Measurements from ENCODE around the gene AKR1E2. TPM values are rescaled to one million over a fixed set of nuclear protein-coding genes. Genes with fewer than 3 reads are reported as not detected.

AKR1E2 gene
- total RNA-seq, 8 experiments from 2014 or later, result 3.0 to 19.0 (median 5.1) TPM

DNA sequence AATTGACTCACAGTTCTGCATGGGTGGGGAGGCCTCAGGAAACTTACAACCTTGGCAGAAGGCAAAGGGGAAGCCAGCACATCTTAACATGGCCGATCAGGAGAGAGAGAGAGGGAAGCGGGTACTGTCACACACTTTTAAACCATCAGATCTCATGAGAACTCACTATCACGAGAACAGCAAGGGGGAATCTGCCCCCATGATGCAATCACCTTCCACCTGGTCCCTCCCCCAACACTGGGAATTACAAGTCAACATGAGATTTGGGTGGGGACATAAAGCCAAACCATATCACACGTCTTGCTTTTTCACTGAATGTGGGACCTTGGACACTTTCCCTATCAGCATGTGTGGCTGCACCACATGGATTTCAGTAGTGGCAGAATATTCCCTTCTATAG is 9.0 kb upstream of the AKR1E2 start:
- Histone ChIP-seq H3K4me3 (no peak overlapping the region), H3K4me1 (replicated peaks in 1 of 2) (peaks cover 0 to 4% of the 10 kb centered on the region in 2 donors), H3K27ac (no peak overlapping the region)
- no peak for ATAC-seq (replicated peaks in 6 of 8)
- in situ Hi-C loops (cut with MboI; ENCODE audit: low pct_unique_long_range_greater_than_20kb in 2 of 9, low sequenced_read_pairs in 9 of 9, unreplicated experiment in 9 of 9), result loop anchor here in 1 of 9 experiments (10.0 to 25.0 kb wide), 2 partner anchors 570 to 618 kb away; no protein-coding TSS in a partner anchor
- 71 to 100% (median 100%) methylated on average over 1 to 4 of the region's 4 CpGs; no CpG with 5 or more reads in 5 of the 10 experiments for WGBS, 10 experiments

DNA sequence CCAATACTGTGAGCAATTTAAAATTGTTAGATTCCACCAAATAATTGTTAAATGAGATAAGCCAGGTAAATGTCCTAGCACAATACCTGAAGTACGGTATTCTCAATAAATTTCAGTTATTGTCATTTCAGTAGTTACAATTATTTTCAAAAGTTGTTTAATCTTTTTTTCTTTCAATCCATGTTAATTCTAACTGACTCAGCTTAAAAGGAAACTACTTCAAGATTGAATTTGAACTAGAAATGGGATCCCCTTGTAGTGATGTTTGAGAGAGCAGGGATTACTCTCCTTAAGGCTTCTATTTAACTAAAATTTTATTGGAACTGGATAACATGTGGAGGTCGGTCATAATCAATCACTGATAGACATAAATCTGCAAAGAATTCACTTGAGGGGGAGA is 6.9 kb upstream of the AKR1E2 start:
- no peaks in the 10 kb centered on the region for H3K4me1 ChIP-seq (replicated peaks in 1 of 2)
- no peak overlapping the region for H3K27ac ChIP-seq
- in situ Hi-C loops (cut with MboI; ENCODE audit: low pct_unique_long_range_greater_than_20kb in 2 of 9, low sequenced_read_pairs in 9 of 9, unreplicated experiment in 9 of 9), result loop anchor here in 1 of 9 experiments (10.0 to 25.0 kb wide), 2 partner anchors 568 to 616 kb away; no protein-coding TSS in a partner anchor
- H3K4me3 ChIP-seq, result no peak overlapping the region
- no peak for ATAC-seq (replicated peaks in 6 of 8)
- WGBS, 10 experiments, result 15 to 100% (median 81%) methylated on average over 1 to 2 of the region's 2 CpGs; no CpG with 5 or more reads in 2 of the 10 experiments

DNA sequence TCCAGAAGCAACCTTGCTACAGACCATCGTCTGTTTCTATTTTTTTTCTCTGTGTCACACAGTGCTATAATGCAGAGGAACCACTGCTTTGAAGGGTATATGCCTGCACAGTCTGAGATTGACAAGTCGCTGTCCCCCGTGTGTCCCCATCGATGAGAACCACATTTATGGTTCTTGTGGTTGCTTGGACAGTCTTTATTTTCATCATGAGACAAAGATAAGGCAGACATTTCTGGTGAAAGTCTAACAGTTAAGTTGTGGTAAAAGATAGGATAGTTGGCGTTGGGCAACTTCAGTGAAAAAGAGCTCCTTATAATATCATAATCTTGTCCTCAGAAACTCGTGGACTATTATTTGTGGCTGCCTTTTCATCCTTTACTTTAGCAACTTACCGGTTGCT is 6.3 kb upstream of the AKR1E2 start:
- Histone ChIP-seq H3K4me3 (no peak overlapping the region), H3K4me1 (replicated peaks in 1 of 2) (no peaks in the 10 kb centered on the region), H3K27ac (no peak overlapping the region)
- no peak for ATAC-seq (replicated peaks in 6 of 8)
- 40 to 90% (median 78%) methylated on average over 1 to 7 of the region's 7 CpGs; no CpG with 5 or more reads in 1 of the 10 experiments for WGBS, 10 experiments
- in situ Hi-C loops (cut with MboI; ENCODE audit: low pct_unique_long_range_greater_than_20kb in 2 of 9, low sequenced_read_pairs in 9 of 9, unreplicated experiment in 9 of 9), result loop anchor here in 1 of 9 experiments (10.0 to 25.0 kb wide), 2 partner anchors 568 to 615 kb away; no protein-coding TSS in a partner anchor

GRCh38 chr10:4820804-4821401 is 5.1 kb upstream of the AKR1E2 start:
- Histone ChIP-seq H3K4me1 (replicated peaks in 1 of 2) (no peaks in the 10 kb centered on the region), H3K27ac (no peak overlapping the region), H3K4me3 (no peak overlapping the region)
- in situ Hi-C loops (cut with MboI; ENCODE audit: low pct_unique_long_range_greater_than_20kb in 2 of 9, low sequenced_read_pairs in 9 of 9, unreplicated experiment in 9 of 9), result loop anchor here in 1 of 9 experiments (25.0 kb wide), 1 partner anchor 566 kb away; no protein-coding TSS in a partner anchor
- peak in 3 of 8 experiments; percentile 31 to 72 (median 37) for ATAC-seq (replicated peaks in 6 of 8)
- 58 to 96% (median 69%) methylated on average over 2 to 8 of the region's 8 CpGs; no CpG with 5 or more reads in 1 of the 10 experiments for WGBS, 10 experiments

- in situ Hi-C loops (cut with MboI; ENCODE audit: low pct_unique_long_range_greater_than_20kb in 2 of 9, low sequenced_read_pairs in 9 of 9, unreplicated experiment in 9 of 9), result loop anchor here in 1 of 9 experiments (25.0 kb wide), 1 partner anchor 565 kb away; no protein-coding TSS in a partner anchor
- ATAC-seq (replicated peaks in 6 of 8), result no peak
- WGBS, 10 experiments, result 31 to 91% (median 74%) methylated on average over 3 to 5 of the region's 5 CpGs; no CpG with 5 or more reads in 1 of the 10 experiments
- Histone ChIP-seq H3K27ac (no peak overlapping the region), H3K4me3 (no peak overlapping the region), H3K4me1 (replicated peaks in 1 of 2) (no peaks in the 10 kb centered on the region)
Observed at GRCh38 chr10:4822208-4822607, 3.8 kb upstream of the AKR1E2 start.

- in situ Hi-C loops (cut with MboI; ENCODE audit: low pct_unique_long_range_greater_than_20kb in 2 of 9, low sequenced_read_pairs in 9 of 9, unreplicated experiment in 9 of 9), result loop anchor here in 4 of 9 experiments (25.0 kb wide), 6 partner anchors 462 to 812 kb away; no protein-coding TSS in a partner anchor
- ATAC-seq (replicated peaks in 6 of 8), result no peak
- no peaks in the 10 kb centered on the region for H3K4me1 ChIP-seq (replicated peaks in 1 of 2)
- no peak overlapping the region for H3K4me3 ChIP-seq
- WGBS, 10 experiments, result 83 to 100% (median 95%) methylated on average over 1 to 3 of the region's 5 CpGs; no CpG with 5 or more reads in 2 of the 10 experiments
- no peak overlapping the region for H3K27ac ChIP-seq
Observed at GRCh38 chr10:4824791-4825310, 1.2 kb upstream of the AKR1E2 start.

DNA sequence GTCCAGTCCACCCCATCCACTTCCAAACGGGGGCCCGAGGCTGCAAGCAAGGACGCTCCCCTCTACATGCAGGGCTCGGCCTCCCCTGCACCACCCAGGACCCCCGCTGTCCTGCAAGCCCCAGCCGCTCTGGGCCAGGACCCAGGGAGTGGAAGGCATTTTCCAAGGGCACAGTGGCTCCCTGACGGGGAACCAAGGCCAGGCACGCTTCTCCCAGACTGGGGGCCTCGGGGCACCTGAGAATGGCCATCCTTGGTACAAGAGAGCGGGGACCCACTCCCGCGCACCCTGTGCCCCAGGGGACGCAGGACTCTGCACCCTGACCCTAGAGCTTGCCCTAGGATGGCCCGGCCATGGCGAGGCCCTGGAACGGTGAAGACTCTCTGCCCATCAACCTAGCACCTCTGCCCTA is 545 bp upstream of the AKR1E2 start:
- H3K27ac ChIP-seq, result peak overlapping the region in 1 of 2 donors; percentile 69
- 100% methylated on average over 2 of the region's 16 CpGs; no CpG with 5 or more reads in 9 of the 10 experiments for WGBS, 10 experiments
- peak overlapping the region in 2 of 5 donors; percentile 31 to 46 for H3K4me3 ChIP-seq
- ATAC-seq (replicated peaks in 6 of 8), result no peak
- in situ Hi-C loops (cut with MboI; ENCODE audit: low pct_unique_long_range_greater_than_20kb in 2 of 9, low sequenced_read_pairs in 9 of 9, unreplicated experiment in 9 of 9), result loop anchor here in 4 of 9 experiments (25.0 kb wide), 6 partner anchors 462 to 812 kb away; no protein-coding TSS in a partner anchor
- no peaks in the 10 kb centered on the region for H3K4me1 ChIP-seq (replicated peaks in 1 of 2)

- in situ Hi-C loops (cut with MboI; ENCODE audit: low pct_unique_long_range_greater_than_20kb in 2 of 9, low sequenced_read_pairs in 9 of 9, unreplicated experiment in 9 of 9), result loop anchor here in 4 of 9 experiments (25.0 kb wide), 6 partner anchors 460 to 810 kb away; no protein-coding TSS in a partner anchor
- H3K4me1 ChIP-seq (replicated peaks in 1 of 2), result no peaks in the 10 kb centered on the region
- WGBS, 10 experiments, result 20 to 100% (median 46%) methylated on average over 1 to 10 of the region's 13 CpGs
- ATAC-seq (replicated peaks in 6 of 8), result peak in 4 of 8 experiments; percentile 4 to 22 (median 16)
- H3K4me3 ChIP-seq, result peak overlapping the region; percentile 31 to 53 (median 45)
- H3K27ac ChIP-seq, result no peak overlapping the region
Observed at GRCh38 chr10:4826792-4827324, 851 bp downstream of the AKR1E2 start.

DNA sequence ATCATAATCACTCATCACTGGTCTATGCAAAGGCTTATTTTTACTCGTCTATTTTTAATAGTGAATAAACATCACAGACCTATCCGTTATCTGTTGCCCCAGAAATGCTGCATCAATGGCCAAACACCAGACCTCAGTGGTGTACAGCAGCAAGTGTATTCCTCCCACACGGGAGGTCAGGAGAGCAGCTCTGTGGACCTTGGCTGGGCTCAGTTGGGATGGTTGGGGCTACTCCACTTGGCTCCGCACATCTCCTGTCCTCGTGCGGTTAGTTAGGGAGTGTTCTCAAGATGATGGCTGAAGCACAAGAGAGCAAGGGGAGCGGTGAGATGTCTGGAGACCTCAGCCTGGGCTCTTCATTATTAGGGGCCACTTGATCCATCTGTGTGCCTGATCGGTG is 2.0 kb downstream of the AKR1E2 start:
- in situ Hi-C loops (cut with MboI; ENCODE audit: low pct_unique_long_range_greater_than_20kb in 2 of 9, low sequenced_read_pairs in 9 of 9, unreplicated experiment in 9 of 9), result loop anchor here in 4 of 9 experiments (25.0 kb wide), 6 partner anchors 459 to 809 kb away; no protein-coding TSS in a partner anchor
- Histone ChIP-seq H3K27ac (no peak overlapping the region), H3K4me1 (replicated peaks in 1 of 2) (no peaks in the 10 kb centered on the region), H3K4me3 (no peak overlapping the region)
- no peak for ATAC-seq (replicated peaks in 6 of 8)
- 0 to 89% (median 67%) methylated on average over 1 to 7 of the region's 8 CpGs; no CpG with 5 or more reads in 1 of the 10 experiments for WGBS, 10 experiments

DNA sequence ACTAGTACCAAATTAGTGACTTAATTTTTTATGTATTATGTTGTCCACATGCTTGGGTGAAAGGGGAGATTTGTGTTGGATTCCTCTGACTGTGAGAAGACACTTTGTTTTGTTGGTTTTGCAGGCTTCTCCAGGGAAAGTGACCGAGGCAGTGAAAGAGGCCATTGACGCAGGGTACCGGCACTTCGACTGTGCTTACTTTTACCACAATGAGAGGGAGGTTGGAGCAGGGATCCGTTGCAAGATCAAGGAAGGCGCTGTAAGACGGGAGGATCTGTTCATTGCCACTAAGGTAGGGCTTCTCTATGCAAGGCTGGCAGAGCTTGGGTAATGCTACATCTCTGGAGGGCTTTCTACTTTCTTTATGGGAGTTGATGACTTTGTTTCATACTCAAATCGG is 4.5 kb downstream of the AKR1E2 start:
- Histone ChIP-seq H3K4me1 (replicated peaks in 1 of 2) (peaks cover 0 to 6% of the 10 kb centered on the region in 2 donors), H3K27ac (no peak overlapping the region), H3K4me3 (no peak overlapping the region)
- WGBS, 10 experiments, result 36 to 95% (median 85%) methylated on average over 4 to 8 of the region's 8 CpGs; no CpG with 5 or more reads in 1 of the 10 experiments
- ATAC-seq (replicated peaks in 6 of 8), result no peak
- in situ Hi-C loops (cut with MboI; ENCODE audit: low pct_unique_long_range_greater_than_20kb in 2 of 9, low sequenced_read_pairs in 9 of 9, unreplicated experiment in 9 of 9), result loop anchor here in 4 of 9 experiments (25.0 kb wide), 6 partner anchors 457 to 807 kb away; no protein-coding TSS in a partner anchor

DNA sequence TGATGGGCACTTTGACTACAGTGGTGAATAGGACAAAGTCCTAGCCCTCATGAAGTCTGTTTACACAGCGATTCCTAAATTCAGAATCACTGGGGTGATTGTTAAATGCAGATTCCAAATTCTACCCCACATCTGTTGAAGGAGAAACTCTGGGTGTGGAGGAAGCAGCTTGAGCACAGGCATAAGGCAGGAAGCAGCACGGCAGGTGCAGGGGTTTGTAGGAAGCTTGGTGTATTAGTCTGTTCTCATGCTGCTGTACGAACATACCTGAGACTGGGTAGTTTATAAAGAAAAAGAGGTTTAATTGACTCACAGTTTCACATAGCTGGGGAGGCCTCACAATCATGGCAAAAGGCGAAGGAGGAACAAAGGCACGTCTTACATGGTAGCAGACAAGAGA is 5.1 kb downstream of the AKR1E2 start:
- 80 to 100% (median 91%) methylated on average over 1 to 4 of the region's 5 CpGs; no CpG with 5 or more reads in 4 of the 10 experiments for WGBS, 10 experiments
- ATAC-seq (replicated peaks in 6 of 8), result no peak
- in situ Hi-C loops (cut with MboI; ENCODE audit: low pct_unique_long_range_greater_than_20kb in 2 of 9, low sequenced_read_pairs in 9 of 9, unreplicated experiment in 9 of 9), result loop anchor here in 4 of 9 experiments (25.0 kb wide), 6 partner anchors 456 to 806 kb away; no protein-coding TSS in a partner anchor
- peaks cover 0 to 9% of the 10 kb centered on the region in 2 donors for H3K4me1 ChIP-seq (replicated peaks in 1 of 2)
- H3K4me3 ChIP-seq, result no peak overlapping the region
- no peak overlapping the region for H3K27ac ChIP-seq

DNA sequence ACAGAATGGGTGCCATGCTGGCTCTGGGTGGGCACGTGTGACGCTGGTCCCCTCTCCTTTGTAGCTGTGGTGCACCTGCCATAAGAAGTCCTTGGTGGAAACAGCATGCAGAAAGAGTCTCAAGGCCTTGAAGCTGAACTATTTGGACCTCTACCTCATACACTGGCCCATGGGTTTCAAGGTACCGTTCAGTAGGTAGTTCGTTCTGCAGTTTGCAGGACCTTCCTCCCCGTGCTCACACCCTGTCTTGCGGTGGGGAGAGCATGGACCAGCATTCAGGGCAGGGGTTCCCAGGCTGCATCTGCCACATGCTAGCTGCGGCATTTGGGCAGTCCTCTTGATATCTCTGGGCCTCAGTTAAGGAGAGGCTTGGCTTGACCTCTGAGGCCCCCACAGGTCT is 7.3 kb downstream of the AKR1E2 start:
- no peak for ATAC-seq (replicated peaks in 6 of 8)
- 80 to 100% (median 92%) methylated on average over 1 to 7 of the region's 7 CpGs; no CpG with 5 or more reads in 6 of the 10 experiments for WGBS, 10 experiments
- Histone ChIP-seq H3K4me1 (replicated peaks in 1 of 2) (peaks cover 0 to 9% of the 10 kb centered on the region in 2 donors), H3K4me3 (no peak overlapping the region), H3K27ac (no peak overlapping the region)
- in situ Hi-C loops (cut with MboI; ENCODE audit: low pct_unique_long_range_greater_than_20kb in 2 of 9, low sequenced_read_pairs in 9 of 9, unreplicated experiment in 9 of 9), result loop anchor here in 4 of 9 experiments (25.0 kb wide), 6 partner anchors 454 to 804 kb away; no protein-coding TSS in a partner anchor
